Adrenal gland (tissue), 5 donors: ENCODE measurements around the gene CNGB1.

Experiments used
- CTCF ChIP-seq, 6 experiments: fragments of 450-650 bp in 4 of 6; fragments of 200-600 bp in 2 of 6; sonication (generic) in 1 of 6; IDR thresholded peaks; 1 replicate in 5 of 6; 2 replicates in 1 of 6; pipeline versions ENCODE4 v1.5.1 to v1.8.0; 2016 to 2021; ENCODE audit warnings: antibody characterized with exemption in 6 of 6, mild to moderate bottlenecking in 2 of 6, moderate library complexity in 1 of 6
- POLR2A ChIP-seq, 2 donors: fragments of 450-650 bp; IDR thresholded peaks; one replicate each; pipeline ENCODE4 v1.6.1; 2017; ENCODE audit warnings: antibody characterized with exemption in 2 of 2, mild to moderate bottlenecking in 2 of 2, moderate library complexity in 1 of 2
- donor health status: DM: no; HTN: no; CAD: no.

GRCh38 chr16:57915267-57915666, 55.7 kb downstream of the CNGB1 start:
- TF ChIP-seq CTCF (IDR thresholded peaks at IDR 0.05): no peak
- TF ChIP-seq POLR2A (IDR thresholded peaks at IDR 0.05): no peak
